Neural cell (in vitro differentiated cells): ENCODE measurements around the gene SLC51A. TPM values are rescaled to one million over a fixed set of nuclear protein-coding genes. Genes with fewer than 3 reads are reported as not detected.

Experiments used
- H2AFZ ChIP-seq: fragments of 200-600, 300-800 bp; sonication (generic), shearing (Covaris generic); 2 replicates; pipeline ENCODE4 v1.6.0; 2014; ENCODE audit warnings: low read depth, mild to moderate bottlenecking, antibody characterized with exemption, low read length, moderate library complexity
- H3F3A ChIP-seq: fragments of 200-600 bp; shearing (Covaris generic); 2 replicates; pipeline ENCODE4 v1.6.1; 2016; ENCODE audit warnings: mild to moderate bottlenecking, moderate library complexity, mixed read lengths, antibody characterized with exemption, low read length; ENCODE audit not compliant: insufficient read depth, poor library complexity, severe bottlenecking
- H3K27ac ChIP-seq: fragments of 200-600, 300-800 bp; sonication (generic), shearing (Covaris generic); 2 replicates; pipeline ENCODE4 v1.5.1; 2014; ENCODE audit warnings: mild to moderate bottlenecking, low read length, moderate library complexity
- H3K27me3 ChIP-seq: fragments of 300-800, 200-600 bp; sonication (generic), shearing (Covaris generic); 2 replicates; pipeline ENCODE4 v1.6.0; 2014; ENCODE audit warnings: mild to moderate bottlenecking, low read depth, low read length, moderate library complexity; ENCODE audit not compliant: insufficient read depth
- H3K36me3 ChIP-seq: fragments of 300-800, 200-600 bp; sonication (generic), shearing (Covaris generic); 2 replicates; pipeline ENCODE4 v1.5.1; 2014; ENCODE audit warnings: mild to moderate bottlenecking, antibody characterized with exemption, low read length, moderate library complexity; ENCODE audit not compliant: insufficient read depth
- H3K4me2 ChIP-seq: fragments of 300-800, 200-600 bp; sonication (generic), shearing (Covaris generic); 2 replicates; pipeline ENCODE4 v1.6.0; 2014; ENCODE audit warnings: mild to moderate bottlenecking, low read length
- H3K4me3 ChIP-seq: fragments of 300-800, 200-600 bp; sonication (generic), shearing (Covaris generic); 2 replicates; pipeline ENCODE4 v1.5.1; 2014; ENCODE audit warnings: mild to moderate bottlenecking, low read length, moderate library complexity
- H3K79me2 ChIP-seq: fragments of 200-600 bp; shearing (Covaris generic); replicated peaks from 2 replicates; pipeline ENCODE4 v1.6.0; 2014; ENCODE audit warnings: mild to moderate bottlenecking, low read length, moderate library complexity; ENCODE audit not compliant: insufficient read depth
- H3K9ac ChIP-seq: fragments of 300-800, 200-600 bp; sonication (generic), shearing (Covaris generic); 2 replicates; pipeline ENCODE4 v1.6.1; 2016; ENCODE audit warnings: mild to moderate bottlenecking, low read length, mixed read lengths
- H3K9me2 ChIP-seq: fragments of 200-600 bp; shearing (Covaris generic); 2 replicates; pipeline ENCODE4 v1.6.1; 2016; ENCODE audit warnings: mild to moderate bottlenecking, low read length, mixed read lengths; ENCODE audit not compliant: insufficient read depth
- H3K9me3 ChIP-seq: fragments of 200-600, 300-800 bp; sonication (generic), shearing (Covaris generic); 2 replicates; pipeline ENCODE4 v1.6.1; 2016; ENCODE audit warnings: mild to moderate bottlenecking, mixed run types, low read length, moderate library complexity, mixed read lengths
- H4K20me1 ChIP-seq: fragments of 200-600 bp; shearing (Covaris generic); 2 replicates; pipeline ENCODE4 v1.6.1; 2016; ENCODE audit warnings: mild to moderate bottlenecking, mixed run types; ENCODE audit not compliant: insufficient read depth
- EP300 ChIP-seq: fragments of 450-650 bp; conservative IDR thresholded peaks from 2 replicates; pipeline ENCODE4 v1.6.1; 2014; ENCODE audit warnings: antibody characterized with exemption, mild to moderate bottlenecking, moderate library complexity; ENCODE audit not compliant: poor library complexity, severe bottlenecking
- EZH2 ChIP-seq: fragments of 200-600, 300-800 bp; shearing (Covaris generic), sonication (generic); IDR thresholded peaks from 2 replicates; pipeline ENCODE4 v1.6.1; 2014; ENCODE audit warnings: antibody characterized with exemption, low read length, borderline replicate concordance, mild to moderate bottlenecking; ENCODE audit not compliant: insufficient read depth, poor library complexity, severe bottlenecking
- MXI1 ChIP-seq: fragments of 450-650 bp; conservative IDR thresholded peaks from 2 replicates; pipeline ENCODE4 v1.6.1; 2014; ENCODE audit warnings: antibody characterized with exemption, mild to moderate bottlenecking; ENCODE audit not compliant: poor library complexity, severe bottlenecking
- POLR2AphosphoS5 ChIP-seq: IDR thresholded peaks from 2 replicates; pipeline ENCODE4 v1.6.1; 2012
- RAD21 ChIP-seq: fragments of 450-650 bp; conservative IDR thresholded peaks from 2 replicates; pipeline ENCODE4 v1.6.1; 2014; ENCODE audit warnings: antibody characterized with exemption, mild to moderate bottlenecking, moderate library complexity
- SMC3 ChIP-seq: fragments of 450-650 bp; conservative IDR thresholded peaks from 2 replicates; pipeline ENCODE4 v1.6.1; 2014; ENCODE audit warnings: antibody characterized with exemption, mild to moderate bottlenecking, moderate library complexity; ENCODE audit not compliant: poor library complexity
- TAF1 ChIP-seq: IDR thresholded peaks from 2 replicates; pipeline ENCODE4 v1.6.1; 2012; ENCODE audit warnings: low read depth
- polyA plus RNA-seq: library from polyadenylated mRNA; depleted of rRNA; stranded (reverse); fragments of >200 nt; gene quantifications from 2 replicates; pipeline ENCODE4 v1.2.3, GENCODE V29; 2014
- TF ChIP-seq, protein P1 (sequence below): fragments of 450-650 bp; IDR thresholded peaks from 2 replicates; pipeline ENCODE4 v1.5.1; 2014; ENCODE audit warnings: antibody characterized with exemption, mild to moderate bottlenecking, moderate library complexity; ENCODE audit not compliant: poor library complexity, severe bottlenecking
- TF ChIP-seq, protein P2 (sequence below): IDR thresholded peaks from 2 replicates; pipeline ENCODE4 v1.6.1; 2012; ENCODE audit warnings: borderline replicate concordance

SLC51A gene
- polyA plus RNA-seq, 1 donor from 2014 or later: not detected

GRCh38 chr3:196251918-196252317 is 35.6 kb downstream of the SLC51A start:
- no peak overlapping the region for H3K9ac ChIP-seq
- TF ChIP-seq RAD21: no peak
- H3K9me3 ChIP-seq: no peaks in the 10 kb centered on the region
- H3K4me3 ChIP-seq: no peak overlapping the region
- H3K9me2 ChIP-seq: no peaks in the 10 kb centered on the region
- H3K36me3 ChIP-seq: no peaks in the 10 kb centered on the region
- H3F3A ChIP-seq: no peaks in the 10 kb centered on the region
- no peaks in the 10 kb centered on the region for H4K20me1 ChIP-seq
- H2AFZ ChIP-seq: no peak overlapping the region
- no peaks in the 10 kb centered on the region for H3K79me2 ChIP-seq
- no peaks in the 10 kb centered on the region for H3K27me3 ChIP-seq
- H3K4me2 ChIP-seq: no peak overlapping the region
- no peak overlapping the region for H3K27ac ChIP-seq

- no peak overlapping the region for H2AFZ ChIP-seq
- no peaks in the 10 kb centered on the region for H3K9me3 ChIP-seq
- H3K36me3 ChIP-seq: no peaks in the 10 kb centered on the region
- H3K79me2 ChIP-seq: no peaks in the 10 kb centered on the region
- no peaks in the 10 kb centered on the region for H3K9me2 ChIP-seq
- H3K27me3 ChIP-seq: no peaks in the 10 kb centered on the region
- no peak overlapping the region for H3K27ac ChIP-seq
- H3K4me2 ChIP-seq: no peak overlapping the region
- H3K4me3 ChIP-seq: no peak overlapping the region
- no peaks in the 10 kb centered on the region for H4K20me1 ChIP-seq
- no peak for TF ChIP-seq EP300
- TF ChIP-seq EZH2: no peak
- no peak for TF ChIP-seq TAF1
- TF ChIP-seq, protein P1, sequence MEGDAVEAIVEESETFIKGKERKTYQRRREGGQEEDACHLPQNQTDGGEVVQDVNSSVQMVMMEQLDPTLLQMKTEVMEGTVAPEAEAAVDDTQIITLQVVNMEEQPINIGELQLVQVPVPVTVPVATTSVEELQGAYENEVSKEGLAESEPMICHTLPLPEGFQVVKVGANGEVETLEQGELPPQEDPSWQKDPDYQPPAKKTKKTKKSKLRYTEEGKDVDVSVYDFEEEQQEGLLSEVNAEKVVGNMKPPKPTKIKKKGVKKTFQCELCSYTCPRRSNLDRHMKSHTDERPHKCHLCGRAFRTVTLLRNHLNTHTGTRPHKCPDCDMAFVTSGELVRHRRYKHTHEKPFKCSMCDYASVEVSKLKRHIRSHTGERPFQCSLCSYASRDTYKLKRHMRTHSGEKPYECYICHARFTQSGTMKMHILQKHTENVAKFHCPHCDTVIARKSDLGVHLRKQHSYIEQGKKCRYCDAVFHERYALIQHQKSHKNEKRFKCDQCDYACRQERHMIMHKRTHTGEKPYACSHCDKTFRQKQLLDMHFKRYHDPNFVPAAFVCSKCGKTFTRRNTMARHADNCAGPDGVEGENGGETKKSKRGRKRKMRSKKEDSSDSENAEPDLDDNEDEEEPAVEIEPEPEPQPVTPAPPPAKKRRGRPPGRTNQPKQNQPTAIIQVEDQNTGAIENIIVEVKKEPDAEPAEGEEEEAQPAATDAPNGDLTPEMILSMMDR: no peak
- no peak for TF ChIP-seq POLR2AphosphoS5
- no peak for TF ChIP-seq RAD21
- no peak for TF ChIP-seq SMC3
- TF ChIP-seq, protein P2, sequence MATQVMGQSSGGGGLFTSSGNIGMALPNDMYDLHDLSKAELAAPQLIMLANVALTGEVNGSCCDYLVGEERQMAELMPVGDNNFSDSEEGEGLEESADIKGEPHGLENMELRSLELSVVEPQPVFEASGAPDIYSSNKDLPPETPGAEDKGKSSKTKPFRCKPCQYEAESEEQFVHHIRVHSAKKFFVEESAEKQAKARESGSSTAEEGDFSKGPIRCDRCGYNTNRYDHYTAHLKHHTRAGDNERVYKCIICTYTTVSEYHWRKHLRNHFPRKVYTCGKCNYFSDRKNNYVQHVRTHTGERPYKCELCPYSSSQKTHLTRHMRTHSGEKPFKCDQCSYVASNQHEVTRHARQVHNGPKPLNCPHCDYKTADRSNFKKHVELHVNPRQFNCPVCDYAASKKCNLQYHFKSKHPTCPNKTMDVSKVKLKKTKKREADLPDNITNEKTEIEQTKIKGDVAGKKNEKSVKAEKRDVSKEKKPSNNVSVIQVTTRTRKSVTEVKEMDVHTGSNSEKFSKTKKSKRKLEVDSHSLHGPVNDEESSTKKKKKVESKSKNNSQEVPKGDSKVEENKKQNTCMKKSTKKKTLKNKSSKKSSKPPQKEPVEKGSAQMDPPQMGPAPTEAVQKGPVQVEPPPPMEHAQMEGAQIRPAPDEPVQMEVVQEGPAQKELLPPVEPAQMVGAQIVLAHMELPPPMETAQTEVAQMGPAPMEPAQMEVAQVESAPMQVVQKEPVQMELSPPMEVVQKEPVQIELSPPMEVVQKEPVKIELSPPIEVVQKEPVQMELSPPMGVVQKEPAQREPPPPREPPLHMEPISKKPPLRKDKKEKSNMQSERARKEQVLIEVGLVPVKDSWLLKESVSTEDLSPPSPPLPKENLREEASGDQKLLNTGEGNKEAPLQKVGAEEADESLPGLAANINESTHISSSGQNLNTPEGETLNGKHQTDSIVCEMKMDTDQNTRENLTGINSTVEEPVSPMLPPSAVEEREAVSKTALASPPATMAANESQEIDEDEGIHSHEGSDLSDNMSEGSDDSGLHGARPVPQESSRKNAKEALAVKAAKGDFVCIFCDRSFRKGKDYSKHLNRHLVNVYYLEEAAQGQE: no peak
- TF ChIP-seq MXI1: no peak
- no peaks in the 10 kb centered on the region for H3F3A ChIP-seq
- no peak overlapping the region for H3K9ac ChIP-seq
These were observed 38.3 kb downstream of the SLC51A start for GRCh38 chr3:196254376-196255283.
